ENCODE measurements around the gene CHRNG.

CHRNG gene

DNA sequence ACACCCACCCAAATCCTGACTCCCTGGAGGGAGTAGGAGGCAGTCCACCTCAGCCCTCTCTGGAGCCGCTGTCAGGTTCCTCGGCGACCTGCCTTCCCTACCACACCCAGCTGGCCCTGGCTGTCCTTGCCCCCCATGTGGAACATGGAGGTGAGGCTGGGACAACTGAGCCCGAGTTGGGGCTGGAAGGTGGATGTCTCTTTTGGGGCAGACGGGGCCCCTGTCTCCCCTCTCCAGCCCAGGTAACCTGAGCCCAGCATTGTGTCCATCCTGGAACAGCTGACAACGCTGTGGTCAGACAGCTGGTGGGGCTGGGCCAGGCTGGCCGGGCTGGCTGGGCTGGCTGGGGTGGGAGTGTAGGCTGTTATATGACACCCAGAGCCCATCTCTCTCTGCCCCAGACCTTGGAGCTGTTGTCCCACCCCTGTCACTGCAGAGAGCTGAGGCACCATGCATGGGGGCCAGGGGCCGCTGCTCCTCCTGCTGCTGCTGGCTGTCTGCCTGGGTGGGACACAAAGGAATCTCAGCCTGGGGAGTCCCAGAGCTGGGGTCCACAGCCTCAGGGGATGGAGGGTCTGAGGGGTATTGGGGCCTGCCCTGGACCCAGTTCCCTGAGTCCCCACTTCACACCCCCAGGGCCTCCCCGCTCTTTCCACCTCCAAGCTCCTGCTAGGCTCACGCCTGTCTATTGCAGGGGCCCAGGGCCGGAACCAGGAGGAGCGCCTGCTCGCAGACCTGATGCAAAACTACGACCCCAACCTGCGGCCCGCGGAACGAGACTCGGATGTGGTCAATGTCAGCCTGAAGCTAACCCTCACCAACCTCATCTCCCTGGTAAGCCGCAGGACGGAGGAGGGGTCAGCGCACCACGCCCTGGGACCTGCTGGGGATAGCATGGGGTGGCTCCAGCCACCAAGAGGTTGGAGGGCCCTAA, at the start of gene CHRNG:
Gene CHRNG, plus strand, starts transcription at position 395 of the 934 bp plus-strand sequence. Its CDS starts 56 bp downstream, at position 451.
- DNase-seq = no peak

GRCh38 chr2:232490221-232491138, 49.0 kb upstream of the CHRNG start:
- DNase-seq = no peak

DNA sequence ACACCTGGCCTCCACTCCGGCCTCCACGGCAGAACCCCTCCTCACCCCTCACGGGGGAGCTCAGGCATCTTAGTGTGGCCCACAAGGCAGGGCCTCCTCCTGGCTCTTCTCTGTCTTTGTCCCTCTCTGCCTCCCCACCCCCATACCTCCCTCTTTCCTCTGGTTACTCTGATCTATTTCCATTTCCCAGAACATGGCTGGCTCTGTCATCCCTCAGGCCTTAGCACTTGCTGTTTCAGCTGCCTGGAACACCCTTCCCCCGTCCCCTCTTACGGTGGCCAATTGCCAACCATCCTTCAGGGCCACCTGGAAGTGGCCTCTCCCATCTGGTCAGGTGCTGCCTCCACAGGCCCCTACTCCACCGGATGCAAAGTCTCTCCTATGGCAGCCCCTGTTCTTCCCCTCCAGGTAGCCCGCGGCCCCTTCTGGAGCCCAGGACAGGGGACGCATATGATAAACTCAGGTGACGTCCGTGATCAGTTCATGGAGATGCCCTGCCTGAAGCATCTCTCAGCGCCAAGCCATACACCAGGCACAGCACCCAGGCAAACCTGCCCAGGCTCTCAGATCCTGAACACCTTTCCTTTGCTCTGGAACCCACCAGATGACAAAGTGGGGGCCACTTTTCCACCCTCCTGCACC, 48.2 kb upstream of the CHRNG start:
- DNase-seq = no peak

- no peak for DNase-seq
Observed at GRCh38 chr2:232492236-232492848, 47.1 kb upstream of the CHRNG start.

DNA sequence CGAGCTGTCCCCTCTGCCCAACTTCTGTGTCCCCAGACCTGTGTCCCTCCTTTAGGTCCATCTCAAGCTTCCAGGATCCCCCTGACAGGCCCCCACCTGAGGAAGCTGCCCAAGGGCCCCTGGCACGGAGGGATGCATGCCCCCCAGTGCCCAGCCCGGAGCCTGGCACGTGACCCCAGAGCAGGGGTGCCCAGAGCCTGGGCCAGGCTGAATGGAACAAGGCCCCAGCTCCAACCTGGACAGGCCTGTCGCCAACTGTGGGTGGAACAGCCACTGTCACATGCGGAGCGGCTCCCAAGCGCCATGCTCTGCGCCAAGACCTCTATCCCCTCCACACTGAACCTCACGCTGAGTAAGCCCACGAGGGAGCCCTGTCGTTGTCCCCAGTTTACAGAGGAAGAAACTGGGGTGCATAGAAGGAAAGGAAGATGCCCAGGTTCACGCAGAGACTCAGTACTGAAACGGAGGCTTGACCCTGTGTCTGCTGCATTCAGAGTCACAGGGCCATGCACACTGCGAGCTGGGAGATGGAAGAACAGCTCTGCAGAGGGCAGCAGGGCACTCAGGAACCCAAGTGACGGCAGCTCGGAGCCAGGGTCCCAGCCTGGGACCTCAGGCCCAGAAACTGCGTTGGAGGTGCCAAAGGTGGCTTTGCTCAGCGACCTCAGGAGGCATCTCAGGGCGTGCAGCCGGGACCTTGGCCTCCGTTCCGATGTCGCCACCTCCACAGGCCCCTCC, 46.4 kb upstream of the CHRNG start:
- DNase-seq = no peak

DNA sequence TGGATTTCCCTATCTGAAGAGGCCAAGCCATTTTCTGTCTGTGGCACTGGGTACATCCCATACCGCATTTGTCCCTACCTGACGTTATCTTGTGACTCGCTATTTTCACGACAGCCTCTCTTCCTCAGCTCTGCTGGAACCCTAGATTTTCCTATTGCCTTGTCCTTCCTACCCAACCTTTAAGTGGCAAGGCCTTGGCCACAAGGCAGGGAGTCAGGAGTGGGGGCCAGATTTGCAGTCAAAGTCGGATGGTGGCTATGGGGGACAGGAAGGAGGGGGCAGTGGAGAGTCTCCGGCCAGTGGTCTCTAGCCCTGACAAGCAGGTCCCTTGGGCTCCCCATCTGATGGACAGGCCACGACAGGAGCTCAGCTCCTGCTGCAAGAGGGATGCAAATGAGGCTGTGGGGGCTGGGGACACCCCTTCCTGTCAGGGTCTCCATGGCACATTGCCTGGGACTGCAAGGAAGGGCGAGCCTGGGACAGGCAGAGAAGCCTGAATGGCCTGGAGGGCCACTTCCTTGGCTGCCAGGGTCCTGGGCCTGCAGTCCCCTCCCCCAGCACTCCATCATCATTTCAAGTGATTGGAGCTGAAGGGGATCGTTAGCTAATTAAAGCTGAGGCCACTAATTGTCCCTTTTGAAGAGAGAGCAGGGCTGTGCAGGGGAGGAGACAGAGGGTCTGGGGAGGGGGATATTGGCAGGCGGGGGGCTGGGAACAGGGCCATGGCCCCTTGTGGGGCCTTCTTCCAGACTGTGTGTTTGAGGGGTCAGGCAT, 45.6 kb upstream of the CHRNG start:
- DNase-seq = no peak

DNA sequence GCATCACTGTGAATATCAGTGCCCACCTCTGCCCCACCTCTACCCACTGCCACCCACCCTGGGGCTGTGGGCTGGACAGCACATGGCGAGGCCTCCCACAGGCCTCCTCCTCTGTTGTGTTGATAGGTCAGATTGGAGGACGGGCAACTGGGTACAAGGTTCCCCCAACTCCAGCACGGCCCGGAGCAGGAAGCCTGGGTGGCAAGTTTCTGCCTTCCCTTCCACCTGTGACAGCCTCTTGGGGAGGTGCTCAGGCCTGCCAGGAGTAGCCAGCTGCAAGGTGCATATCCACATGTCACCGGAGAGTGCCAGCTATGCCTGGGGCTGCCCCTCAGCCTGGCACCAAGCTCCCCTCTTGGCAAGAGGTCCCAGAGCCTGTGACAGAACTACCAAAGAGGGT, 45.0 kb upstream of the CHRNG start:
- no peak for DNase-seq

- no peak for DNase-seq
Observed at GRCh38 chr2:232495292-232495691, 44.2 kb upstream of the CHRNG start.

DNA sequence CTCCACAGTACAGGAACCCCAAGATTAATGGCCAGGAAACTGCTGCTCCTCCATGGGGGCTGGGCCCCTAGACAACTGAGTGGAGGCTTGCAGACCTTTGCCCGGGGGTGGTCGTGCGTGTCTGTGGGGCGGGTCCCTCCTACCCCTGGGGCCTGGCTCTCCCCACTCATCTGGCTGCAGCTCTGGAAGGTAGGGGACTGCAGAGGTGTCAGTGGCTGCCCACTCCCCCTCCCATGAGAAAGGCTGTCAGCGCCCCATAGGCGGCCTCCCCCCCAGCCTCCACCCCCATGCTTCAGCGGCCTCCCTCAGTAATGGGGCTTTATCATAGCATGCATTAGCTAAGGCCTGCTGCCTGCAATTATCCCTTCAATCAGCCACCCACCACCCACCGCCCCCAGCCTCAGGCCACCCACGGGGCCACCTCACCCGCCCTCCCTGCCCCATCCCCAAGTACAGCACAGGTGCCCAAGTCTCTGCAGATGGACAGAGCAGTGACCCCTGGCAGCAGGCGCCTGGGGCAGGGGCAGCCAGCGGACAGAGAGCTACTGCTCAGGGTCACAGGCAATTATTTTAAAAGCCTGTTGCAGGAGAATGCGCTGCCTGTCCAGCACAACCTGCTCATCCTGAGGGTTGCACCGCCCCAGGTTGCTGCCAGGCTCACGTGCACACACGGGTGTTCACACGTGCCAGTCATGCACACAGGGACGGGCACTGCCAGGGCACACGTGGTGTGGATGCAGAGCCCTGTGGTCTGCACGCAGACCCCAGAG, 42.8 kb upstream of the CHRNG start:
- DNase-seq = no peak

DNA sequence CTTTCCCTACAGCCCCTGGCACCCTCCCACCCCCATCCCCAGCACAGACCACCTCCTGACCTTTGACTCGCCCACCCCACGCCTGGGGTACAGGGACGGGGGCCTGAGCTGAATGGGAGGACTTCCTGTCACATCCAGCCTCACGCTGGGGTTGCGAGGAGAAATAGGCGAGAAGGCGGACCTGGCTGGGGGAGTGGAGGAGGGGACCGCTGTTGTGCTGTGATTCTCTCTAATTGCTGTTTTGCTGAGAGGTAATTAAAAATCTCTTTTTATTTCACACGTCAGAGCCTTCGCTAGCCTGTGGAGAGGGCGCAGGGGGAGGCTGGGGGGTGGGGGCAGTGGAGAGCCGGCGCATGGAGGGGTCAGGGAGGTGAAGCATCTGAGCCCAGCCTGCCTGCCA, 42.1 kb upstream of the CHRNG start:
- DNase-seq = peak; percentile 58

DNA sequence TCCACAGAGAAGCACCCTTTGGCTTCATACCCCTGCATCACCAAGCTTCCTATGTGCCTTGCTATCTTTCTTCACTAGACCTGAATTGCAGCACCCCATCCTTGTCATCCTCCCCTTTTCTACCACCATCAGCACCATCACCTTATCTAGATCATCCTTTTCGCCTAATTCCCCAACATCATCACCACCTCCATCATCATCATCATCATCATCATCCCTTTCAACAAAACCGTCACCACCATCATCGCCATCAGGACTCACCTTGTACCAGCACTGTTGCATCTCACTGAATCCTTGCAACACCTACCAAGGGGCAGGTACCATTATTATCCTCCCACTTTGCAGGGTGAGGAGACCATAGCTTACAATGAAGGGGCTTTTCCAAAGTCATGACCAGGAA, 41.0 kb upstream of the CHRNG start:
- DNase-seq = no peak

DNA sequence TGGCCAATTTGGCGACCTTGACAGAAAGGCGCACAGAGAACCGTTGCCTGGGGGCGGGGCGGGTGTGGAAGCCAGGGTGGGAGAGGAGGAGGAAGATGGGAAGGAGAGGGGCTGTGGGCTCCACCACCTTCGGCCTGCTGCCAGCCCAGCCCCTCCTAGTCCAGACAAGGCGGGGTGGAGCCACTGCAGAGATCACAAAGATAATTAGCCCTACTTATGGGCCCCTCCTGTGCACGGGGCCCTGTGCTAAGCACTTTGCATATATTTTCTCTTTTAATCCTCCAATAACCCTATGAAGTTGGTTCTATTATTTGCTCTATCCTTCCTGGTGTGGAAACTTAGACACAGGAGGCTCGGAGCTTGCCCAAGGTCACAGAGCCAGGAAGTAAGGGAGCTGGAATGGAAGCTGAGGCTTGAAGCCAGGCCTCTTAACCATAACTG, 38.1 kb upstream of the CHRNG start:
- DNase-seq = no peak

DNA sequence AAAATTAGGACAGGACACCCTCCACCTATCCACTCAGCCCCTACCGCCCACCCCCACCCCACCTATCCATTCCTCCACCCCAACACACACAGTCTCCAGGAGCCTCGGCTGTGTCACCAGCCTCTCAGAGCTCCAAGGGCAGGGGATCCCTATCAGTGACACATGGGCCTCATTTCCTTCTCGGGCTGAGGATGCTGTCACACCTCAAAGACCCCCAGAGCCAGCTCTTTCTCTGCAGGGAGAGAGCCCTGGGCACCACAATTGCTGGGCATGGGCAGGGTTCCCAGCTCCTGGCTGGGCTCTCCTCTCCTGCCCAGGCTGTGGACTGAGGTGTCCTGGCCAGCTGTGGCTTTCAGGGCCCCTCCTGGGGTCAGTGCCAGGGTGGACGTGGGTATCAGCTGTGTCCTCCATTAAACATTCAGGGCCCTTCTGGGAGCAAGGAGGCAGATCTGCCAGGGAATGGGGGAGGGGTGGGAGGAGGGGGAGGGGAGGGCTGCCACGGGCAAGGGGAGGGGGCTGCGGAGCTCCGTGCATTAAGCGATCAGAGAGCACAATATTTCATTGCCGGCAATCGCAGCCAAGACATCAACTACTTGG, 37.6 kb upstream of the CHRNG start:
- DNase-seq = no peak

DNA sequence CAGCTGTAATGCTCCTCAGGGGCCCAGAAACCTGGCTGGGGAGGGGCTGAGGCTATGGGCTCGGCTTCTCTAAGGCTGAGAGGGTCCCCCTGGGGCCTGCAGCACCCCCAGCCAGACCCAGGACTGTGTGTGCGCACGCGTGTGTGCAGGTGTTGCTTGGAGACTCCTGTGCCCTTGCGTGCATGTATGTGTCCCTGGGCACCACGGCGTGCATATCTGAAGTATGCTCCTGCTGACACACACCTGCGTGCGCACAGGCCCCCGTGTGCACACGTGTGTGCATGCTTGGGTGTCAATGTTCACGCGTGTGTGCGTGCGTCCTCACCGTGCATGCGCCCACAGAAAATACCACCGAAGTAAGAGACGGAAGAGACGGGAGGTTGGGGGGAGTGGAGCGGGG, 37.0 kb upstream of the CHRNG start:
- DNase-seq = no peak

DNA sequence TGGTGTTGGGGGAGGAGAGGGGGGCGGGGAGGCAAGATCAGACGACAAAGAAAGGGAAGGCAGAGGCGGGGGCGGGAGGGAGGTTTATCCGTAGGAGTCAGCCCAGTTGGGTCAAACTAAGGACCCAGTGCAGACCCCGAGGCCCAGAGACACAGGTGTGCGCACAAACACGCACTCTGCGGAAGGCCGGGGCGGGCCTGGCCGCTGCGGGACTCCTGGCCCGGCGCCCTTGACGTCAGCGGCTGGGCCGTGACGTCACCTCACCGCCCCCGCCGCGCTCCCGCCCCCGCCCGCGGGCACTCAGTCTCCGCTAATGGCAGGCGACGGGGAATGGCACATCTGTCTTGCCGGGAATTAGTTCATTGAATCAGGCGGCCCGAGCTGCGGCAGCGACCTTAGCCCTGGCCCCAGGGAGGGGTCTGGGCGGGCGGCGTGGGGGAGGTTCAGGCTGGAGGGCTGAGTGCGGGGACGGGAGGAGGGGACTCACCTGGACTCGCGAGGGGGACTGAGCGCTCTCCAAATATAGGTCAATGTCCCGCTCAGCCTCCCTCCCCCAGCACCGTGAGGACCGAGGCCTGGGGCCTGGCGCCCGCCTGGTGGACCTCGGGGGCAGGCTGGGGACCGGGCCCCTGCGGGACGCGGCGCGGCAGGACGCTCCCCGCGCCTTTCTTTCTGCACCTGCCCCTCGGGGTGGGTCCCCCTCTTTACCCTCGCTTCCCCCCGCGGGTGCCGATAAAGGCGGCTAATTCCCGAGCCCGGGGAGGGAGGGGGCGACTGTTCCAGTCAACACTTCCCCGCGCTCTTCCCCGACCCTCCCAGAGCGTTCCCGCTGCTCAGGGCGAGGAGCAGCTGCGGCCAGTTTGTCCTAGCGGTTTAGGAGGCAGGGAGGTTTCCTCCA, 36.3 kb upstream of the CHRNG start:
- no peak for DNase-seq

DNA sequence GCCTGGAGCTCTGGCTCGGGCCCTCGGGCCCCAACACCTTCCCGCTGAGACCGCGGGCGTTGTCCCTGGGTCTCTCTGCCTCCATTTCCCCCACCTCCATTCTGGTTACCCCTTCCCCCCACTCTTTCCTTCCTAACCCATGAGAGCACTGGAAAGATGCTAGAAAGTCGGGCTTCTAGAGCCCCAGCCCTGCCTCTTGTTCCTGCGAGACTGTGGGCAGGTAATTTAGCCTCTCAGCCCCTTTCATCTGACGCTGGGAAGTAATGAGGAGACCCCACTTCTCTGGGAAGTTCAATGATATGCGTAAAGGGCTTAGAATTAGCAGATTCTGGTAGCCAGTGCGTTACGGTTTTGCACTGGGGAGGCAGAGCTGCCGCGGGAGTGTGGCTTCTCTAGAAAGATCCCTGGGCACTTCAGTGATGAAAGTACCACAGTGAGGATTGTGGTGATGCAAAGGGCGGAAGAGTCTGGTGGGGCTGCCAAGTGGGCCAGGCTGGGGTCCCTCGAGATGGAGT, 35.6 kb upstream of the CHRNG start:
- DNase-seq = no peak

- no peak for DNase-seq
Observed at GRCh38 chr2:232504438-232504837, 35.1 kb upstream of the CHRNG start.

DNA sequence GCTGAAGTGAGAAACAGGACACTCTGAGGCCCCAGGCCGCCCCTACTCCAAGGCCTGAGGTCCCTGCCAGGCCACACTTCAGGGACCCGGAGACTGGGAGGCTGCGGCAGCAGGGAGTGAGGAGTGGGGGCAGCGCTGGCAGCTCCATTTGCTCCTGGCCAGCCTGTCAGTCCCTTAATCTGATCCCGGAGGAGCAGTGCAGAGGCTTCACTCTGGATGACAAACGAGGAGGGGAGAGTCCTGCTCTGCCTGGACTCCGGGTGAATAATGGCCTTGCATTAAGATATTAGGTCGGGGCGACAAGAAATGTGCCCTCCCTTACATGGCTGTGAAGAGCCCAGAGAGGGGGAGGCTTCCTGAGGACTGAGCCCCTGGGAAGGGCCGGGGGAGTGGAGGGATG, 33.6 kb upstream of the CHRNG start:
- no peak for DNase-seq

GRCh38 chr2:232506709-232507108, 32.8 kb upstream of the CHRNG start:
- DNase-seq = no peak
